Measurements from ENCODE around the gene VPS50. TPM values are rescaled to one million over a fixed set of nuclear protein-coding genes. Genes with fewer than 3 reads are reported as not detected.

VPS50 gene
- total and polyA plus RNA-seq, 2 donors (not counting 3 experiments of a cell fraction or from before 2014, with no cell fraction given): 6.6 to 25.6 TPM

DNA sequence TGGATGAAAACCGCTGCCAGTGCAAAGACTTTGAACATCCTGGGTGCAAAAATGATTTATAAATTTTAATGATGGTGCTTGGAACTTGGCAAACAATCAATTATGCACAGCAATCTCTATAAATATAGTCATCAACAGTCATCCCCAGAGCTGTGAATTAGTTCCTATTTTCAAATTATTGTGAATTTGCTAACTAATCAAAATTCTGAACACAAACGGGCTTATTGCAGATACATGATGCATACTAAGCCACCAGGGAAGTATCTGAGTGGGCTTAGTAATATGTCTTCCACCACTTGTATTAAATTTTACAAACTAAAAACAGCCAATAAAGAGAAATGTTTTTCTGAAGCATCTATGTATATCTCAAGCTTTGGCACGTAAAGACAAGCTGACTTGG is 177.2 kb downstream of the VPS50 start:
- intact Hi-C loops (cut with micrococcal nuclease) (no loop called here), dilution Hi-C loops (cut with MboI; ENCODE audit: extremely low pct_ligation_motif_present, low sequenced_read_pairs) (no loop called here)
- no peak overlapping the region for H3K4me2 ChIP-seq (ENCODE audit: insufficient read depth, low read length)
- ChIA-PET POLR2A (no interaction called here), CTCF (interaction anchor here (1.4 kb wide), 3 partner anchors 13 to 142 kb away, joined by 3 to 6 read pairs (median 4); no protein-coding TSS in a partner anchor)
- DNase-seq (ENCODE audit: low read depth, low spot score) (no peak), FAIRE-seq (no peak)
- no peaks in the 10 kb centered on the region for H3K27me3 ChIP-seq (ENCODE audit: control insufficient read depth in 2 of 2, insufficient read depth in 2 of 2, low read length in 2 of 2)
- no peak overlapping the region for H3K27ac ChIP-seq (ENCODE audit: insufficient read depth, low read depth, low read length)
- H3K9me3 ChIP-seq (replicated peaks; ENCODE audit: control insufficient read depth, insufficient read depth, low read length): no peaks in the 10 kb centered on the region
- no peaks in the 10 kb centered on the region for H4K20me1 ChIP-seq (replicated peaks; ENCODE audit: control insufficient read depth, extremely low read depth, insufficient read depth, low read length)
- no peaks in the 10 kb centered on the region for H3K36me3 ChIP-seq (ENCODE audit: control insufficient read depth in 2 of 2, extremely low read depth in 1 of 2, insufficient read depth in 2 of 2, low read length in 2 of 2)
- H3K9me1 ChIP-seq (replicated peaks; ENCODE audit: control insufficient read depth, extremely low read depth, insufficient read depth, low read length): no peaks in the 10 kb centered on the region
- H3K4me1 ChIP-seq (ENCODE audit: control insufficient read depth, extremely low read depth, insufficient read depth, low read length): peaks cover 4% of the 10 kb centered on the region
- no peak overlapping the region for H2AFZ ChIP-seq (ENCODE audit: low read depth, low read length)
- H3K79me2 ChIP-seq (ENCODE audit: control insufficient read depth, insufficient read depth, low read length): no peaks in the 10 kb centered on the region
- TF ChIP-seq, protein P1, sequence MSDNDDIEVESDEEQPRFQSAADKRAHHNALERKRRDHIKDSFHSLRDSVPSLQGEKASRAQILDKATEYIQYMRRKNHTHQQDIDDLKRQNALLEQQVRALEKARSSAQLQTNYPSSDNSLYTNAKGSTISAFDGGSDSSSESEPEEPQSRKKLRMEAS (IDR thresholded peaks at IDR 0.05; ENCODE audit: insufficient read depth, insufficient read length): no peak
- TF ChIP-seq MYC (IDR thresholded peaks at IDR 0.05; ENCODE audit: low read depth, low read length): no peak
- TF ChIP-seq, protein P2, sequence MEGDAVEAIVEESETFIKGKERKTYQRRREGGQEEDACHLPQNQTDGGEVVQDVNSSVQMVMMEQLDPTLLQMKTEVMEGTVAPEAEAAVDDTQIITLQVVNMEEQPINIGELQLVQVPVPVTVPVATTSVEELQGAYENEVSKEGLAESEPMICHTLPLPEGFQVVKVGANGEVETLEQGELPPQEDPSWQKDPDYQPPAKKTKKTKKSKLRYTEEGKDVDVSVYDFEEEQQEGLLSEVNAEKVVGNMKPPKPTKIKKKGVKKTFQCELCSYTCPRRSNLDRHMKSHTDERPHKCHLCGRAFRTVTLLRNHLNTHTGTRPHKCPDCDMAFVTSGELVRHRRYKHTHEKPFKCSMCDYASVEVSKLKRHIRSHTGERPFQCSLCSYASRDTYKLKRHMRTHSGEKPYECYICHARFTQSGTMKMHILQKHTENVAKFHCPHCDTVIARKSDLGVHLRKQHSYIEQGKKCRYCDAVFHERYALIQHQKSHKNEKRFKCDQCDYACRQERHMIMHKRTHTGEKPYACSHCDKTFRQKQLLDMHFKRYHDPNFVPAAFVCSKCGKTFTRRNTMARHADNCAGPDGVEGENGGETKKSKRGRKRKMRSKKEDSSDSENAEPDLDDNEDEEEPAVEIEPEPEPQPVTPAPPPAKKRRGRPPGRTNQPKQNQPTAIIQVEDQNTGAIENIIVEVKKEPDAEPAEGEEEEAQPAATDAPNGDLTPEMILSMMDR (IDR thresholded peaks at IDR 0.05; ENCODE audit: extremely low read depth in 1 of 2, insufficient read depth in 1 of 2, low read depth in 1 of 2, low read length in 2 of 2): no peak
- BruUV-seq (replicated peaks): no TSS peak
- no peak overlapping the region for H3K9ac ChIP-seq (replicated peaks; ENCODE audit: extremely low read depth, insufficient read depth, low read length)
- H3K4me3 ChIP-seq (replicated peaks in 1 of 3; ENCODE audit: insufficient read depth in 1 of 3, low read depth in 1 of 3, low read length in 3 of 3): no peak overlapping the region

Other genes with a start within 250 kb of the VPS50 start
- 5.5 and 6.8 TPM in 2 replicates for gene SAMD9, start 114.4 kb upstream of the VPS50 start, total RNA-seq
- 0.68 and 0.92 TPM in 2 replicates for gene SAMD9, start 114.4 kb upstream of the VPS50 start, polyA plus RNA-seq
- 10.5 and 14.9 TPM in 2 replicates for gene SAMD9L, start 84.0 kb upstream of the VPS50 start, total RNA-seq
- 1.9 and 2.7 TPM in 2 replicates for gene SAMD9L, start 84.0 kb upstream of the VPS50 start, polyA plus RNA-seq
- not detected in 2 replicates for gene HEPACAM2, start 5.9 kb upstream of the VPS50 start, total RNA-seq
- not detected in 2 replicates for gene HEPACAM2, start 5.9 kb upstream of the VPS50 start, polyA plus RNA-seq